Measurements from ENCODE around the gene ANO9. TPM values are rescaled to one million over a fixed set of nuclear protein-coding genes. Genes with fewer than 3 reads are reported as not detected.

ANO9 gene
- total RNA-seq, 1 experiment from 2014 or later: not detected

- H3K4me3 ChIP-seq (ENCODE audit: low read depth, low read length, poor library complexity, severe bottlenecking): no peak overlapping the region
- TF ChIP-seq CTCF (conservative IDR thresholded peaks at IDR 0.05; ENCODE audit: low read depth, low read length) (no peak), EZH2 (IDR thresholded peaks at IDR 0.05; ENCODE audit: borderline replicate concordance, low read depth, low read length, poor library complexity, severe bottlenecking) (no peak)
- H3K27me3 ChIP-seq (replicated peaks; ENCODE audit: insufficient read depth, low read depth, low read length, poor library complexity): no peaks in the 10 kb centered on the region
- intact Hi-C loops (cut with micrococcal nuclease; ENCODE audit: unreplicated experiment): no loop called here
- peaks cover 6% of the 10 kb centered on the region for H3K9me3 ChIP-seq (ENCODE audit: low read depth, low read length, poor library complexity, severe bottlenecking)
- H3K27ac ChIP-seq (ENCODE audit: low read depth, low read length, poor library complexity, severe bottlenecking): no peak overlapping the region
- no peaks in the 10 kb centered on the region for H3K36me3 ChIP-seq (ENCODE audit: insufficient read depth, low read length, poor library complexity, severe bottlenecking)
- no peaks in the 10 kb centered on the region for H3K4me1 ChIP-seq (ENCODE audit: insufficient read depth, low read length, poor library complexity, severe bottlenecking)
- no peak for DNase-seq (ENCODE audit: low spot score)
- CTCF ChIA-PET: no interaction called here
- BruUV-seq (replicated peaks): no TSS peak
- POLR2A ChIA-PET (ENCODE audit: low non-redundant PET): no interaction called here
Observed at GRCh38 chr11:387193-387793, 54.5 kb downstream of the ANO9 start.

GRCh38 chr11:386483-386882 lies 55.3 kb downstream of the ANO9 start:
- DNase-seq (ENCODE audit: low spot score): no peak
- Histone ChIP-seq H3K27me3 (replicated peaks; ENCODE audit: insufficient read depth, low read depth, low read length, poor library complexity) (no peaks in the 10 kb centered on the region), H3K4me3 (ENCODE audit: low read depth, low read length, poor library complexity, severe bottlenecking) (no peak overlapping the region), H3K9me3 (ENCODE audit: low read depth, low read length, poor library complexity, severe bottlenecking) (peaks cover 6% of the 10 kb centered on the region), H3K27ac (ENCODE audit: low read depth, low read length, poor library complexity, severe bottlenecking) (no peak overlapping the region), H3K36me3 (ENCODE audit: insufficient read depth, low read length, poor library complexity, severe bottlenecking) (no peaks in the 10 kb centered on the region), H3K4me1 (ENCODE audit: insufficient read depth, low read length, poor library complexity, severe bottlenecking) (no peaks in the 10 kb centered on the region)
- TF ChIP-seq EZH2 (IDR thresholded peaks at IDR 0.05; ENCODE audit: borderline replicate concordance, low read depth, low read length, poor library complexity, severe bottlenecking) (no peak), CTCF (conservative IDR thresholded peaks at IDR 0.05; ENCODE audit: low read depth, low read length) (no peak)
- BruUV-seq (replicated peaks): no TSS peak
- CTCF ChIA-PET: no interaction called here
- intact Hi-C loops (cut with micrococcal nuclease; ENCODE audit: unreplicated experiment): no loop called here
- POLR2A ChIA-PET (ENCODE audit: low non-redundant PET): no interaction called here

GRCh38 chr11:385594-386351 lies 56.0 kb downstream of the ANO9 start:
- Histone ChIP-seq H3K36me3 (ENCODE audit: insufficient read depth, low read length, poor library complexity, severe bottlenecking) (no peaks in the 10 kb centered on the region), H3K4me1 (ENCODE audit: insufficient read depth, low read length, poor library complexity, severe bottlenecking) (no peaks in the 10 kb centered on the region), H3K4me3 (ENCODE audit: low read depth, low read length, poor library complexity, severe bottlenecking) (no peak overlapping the region), H3K27ac (ENCODE audit: low read depth, low read length, poor library complexity, severe bottlenecking) (no peak overlapping the region), H3K27me3 (replicated peaks; ENCODE audit: insufficient read depth, low read depth, low read length, poor library complexity) (no peaks in the 10 kb centered on the region), H3K9me3 (ENCODE audit: low read depth, low read length, poor library complexity, severe bottlenecking) (peaks cover 6% of the 10 kb centered on the region)
- intact Hi-C loops (cut with micrococcal nuclease; ENCODE audit: unreplicated experiment): no loop called here
- DNase-seq (ENCODE audit: low spot score): no peak
- CTCF ChIA-PET: no interaction called here
- POLR2A ChIA-PET (ENCODE audit: low non-redundant PET): no interaction called here
- no TSS peak for BruUV-seq (replicated peaks)
- TF ChIP-seq EZH2 (IDR thresholded peaks at IDR 0.05; ENCODE audit: borderline replicate concordance, low read depth, low read length, poor library complexity, severe bottlenecking): no peak
- no peak for TF ChIP-seq CTCF (conservative IDR thresholded peaks at IDR 0.05; ENCODE audit: low read depth, low read length)
